CD4-positive, alpha-beta T cell treated with Interleukin-17A for 1 hour (primary cell): ENCODE measurements around the gene GFPT2.

Source experiments
- DNase-seq: peaks from one replicate; pipeline ENCODE4 v3.0.0-alpha.2; 2020

The GFPT2 gene

GRCh38 chr5:180353048-180353979, at the start of gene GFPT2:
GFPT2 (minus strand) TSS chr5:180353336; CDS start chr5:180353217, 119 bp downstream.
- DNase-seq: peak; percentile 81

DNA sequence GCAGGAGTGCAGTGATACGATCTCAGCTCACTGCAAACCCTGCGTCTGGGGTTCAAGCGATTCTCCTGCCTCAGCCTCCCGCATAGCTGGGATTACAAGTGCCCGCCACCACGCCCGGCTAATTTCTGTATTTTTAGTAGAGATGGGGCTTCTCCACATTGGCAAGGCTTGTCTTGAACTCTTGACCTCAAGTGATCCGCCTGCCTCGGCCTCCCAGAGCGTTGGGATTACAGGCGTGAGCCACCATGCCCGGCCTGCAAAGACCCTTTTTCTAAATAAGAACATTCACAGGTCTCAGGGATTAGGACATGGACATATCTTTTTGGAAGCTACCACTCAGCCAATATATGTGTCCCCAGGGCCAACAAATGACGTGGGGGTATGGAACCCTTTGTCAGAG, 49.6 kb upstream of the GFPT2 start:
- DNase-seq: no peak

DNA sequence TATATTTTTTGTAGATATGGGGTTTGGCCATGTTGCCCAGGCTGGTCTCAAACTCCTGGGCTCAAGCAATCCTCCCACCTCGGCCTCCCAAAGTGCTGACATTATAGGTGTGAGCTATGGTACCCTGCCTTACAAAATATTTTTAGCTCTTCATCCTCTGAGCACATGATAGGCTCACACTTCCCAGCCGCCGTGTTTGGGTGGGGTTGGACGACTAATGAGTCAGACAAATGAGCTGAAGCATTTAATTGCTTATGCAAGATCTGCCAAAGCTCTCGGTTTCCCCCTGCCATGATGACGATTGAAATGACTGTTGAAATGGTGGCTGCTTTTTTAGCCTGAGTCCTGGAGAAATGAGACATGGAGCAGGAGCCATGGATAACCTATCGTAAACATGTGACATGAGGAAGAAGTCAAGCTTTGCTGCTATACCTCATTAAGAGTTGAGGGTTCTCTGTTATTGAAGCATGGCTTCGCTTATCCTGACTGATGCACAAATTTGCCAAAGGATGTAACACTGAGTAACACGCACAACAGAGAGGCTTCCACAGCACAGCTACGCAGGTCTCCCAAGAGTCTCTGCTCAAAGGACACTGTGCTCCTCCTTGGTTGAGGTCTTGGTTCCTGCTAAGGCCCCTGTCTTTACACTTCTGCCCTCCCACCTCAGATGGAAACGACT, 48.2 kb upstream of the GFPT2 start:
- DNase-seq: no peak

- no peak for DNase-seq
Measured at GRCh38 chr5:180400416-180400815, 47.3 kb upstream of the GFPT2 start.

DNA sequence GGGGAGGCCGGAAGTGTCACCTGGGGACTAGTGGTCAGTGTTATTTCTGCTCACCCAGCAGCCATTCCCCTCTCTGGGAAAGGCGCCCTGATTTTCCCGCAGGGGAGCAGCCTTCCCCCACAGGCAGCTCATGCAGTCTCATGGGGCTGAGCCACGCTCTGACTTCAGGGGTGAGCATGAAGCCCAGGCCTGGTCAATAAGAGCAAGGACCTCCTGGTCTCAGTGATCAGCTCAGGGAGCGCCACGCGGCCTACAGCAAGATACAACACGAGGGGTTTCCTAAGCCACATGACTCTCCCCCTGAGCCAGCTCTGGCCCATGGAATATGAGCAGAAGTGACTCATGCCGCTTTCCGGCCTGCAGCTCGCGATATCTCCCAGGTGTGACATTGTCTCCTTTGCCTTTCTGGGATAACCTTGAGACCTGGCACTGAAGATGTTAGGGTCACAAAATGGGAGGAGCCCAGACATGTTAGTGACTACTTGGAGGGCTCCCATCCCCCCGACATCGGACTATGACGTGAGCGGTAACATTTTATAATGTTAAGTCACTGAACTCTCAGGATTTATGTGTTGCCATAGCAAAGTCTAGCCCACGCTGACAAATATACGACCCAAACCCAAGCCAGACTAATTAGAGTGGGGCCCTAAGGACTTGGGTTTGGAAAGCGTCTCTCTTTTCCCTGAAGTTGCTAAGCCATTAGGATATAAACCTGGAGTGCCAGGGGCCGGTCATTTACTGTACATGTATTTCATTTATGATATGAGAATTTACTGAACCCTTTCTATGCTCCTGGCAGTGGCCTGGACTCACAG, 46.5 kb upstream of the GFPT2 start:
- DNase-seq: no peak

DNA sequence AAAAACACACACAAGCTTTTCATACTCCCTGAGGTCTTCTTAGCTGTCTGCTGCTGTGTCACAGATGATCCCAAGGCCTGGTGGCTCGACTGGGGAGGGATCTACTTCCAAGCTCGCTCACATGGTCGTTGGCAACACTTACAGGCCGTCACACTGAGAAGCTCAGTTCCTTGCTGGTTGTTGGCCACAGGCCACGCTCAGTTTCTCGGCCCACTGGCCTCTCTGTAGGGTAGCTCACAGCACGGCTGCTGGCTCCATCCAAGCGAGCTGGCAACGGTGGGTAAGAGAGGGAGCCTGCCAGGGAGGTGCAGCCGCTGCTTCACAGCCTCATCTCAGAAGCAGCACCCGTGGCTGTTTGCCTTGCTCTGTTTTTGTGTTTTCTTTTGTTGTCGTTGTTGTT, 43.8 kb upstream of the GFPT2 start:
- no peak for DNase-seq

DNA sequence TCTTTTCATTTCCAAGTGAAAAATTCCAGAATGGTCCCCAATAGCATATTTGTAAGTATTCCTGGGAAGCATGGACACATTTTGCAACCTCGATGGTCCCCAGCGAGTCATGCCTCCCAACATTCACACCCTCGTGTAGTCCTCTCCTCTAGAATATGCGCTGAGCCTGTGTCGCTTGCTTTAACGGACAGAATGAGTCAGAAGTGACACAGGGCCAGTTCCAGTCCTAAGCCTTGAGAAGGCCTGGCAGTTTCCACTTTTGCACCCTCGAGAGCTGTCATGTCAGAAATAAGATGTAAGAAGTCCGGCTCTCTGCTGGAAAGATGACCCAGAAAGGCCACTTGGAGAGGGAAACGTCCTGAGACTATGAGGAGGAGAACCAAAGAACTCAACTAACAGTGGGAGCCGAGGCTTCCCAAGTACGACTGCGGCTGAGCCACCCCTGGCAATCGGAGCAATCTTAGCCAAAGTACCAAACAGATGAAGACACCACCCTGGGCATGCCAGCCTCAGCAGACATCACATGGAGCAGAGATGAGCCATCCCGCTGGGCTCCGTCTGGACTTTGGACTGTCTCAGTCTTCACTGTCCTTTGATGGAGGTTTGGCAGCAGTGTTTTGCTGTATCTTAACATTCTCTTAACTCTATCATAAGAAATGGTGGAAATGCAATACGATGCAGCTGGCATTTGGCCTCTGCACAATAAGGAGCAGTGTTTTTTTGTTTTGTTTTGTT, 42.6 kb upstream of the GFPT2 start:
- DNase-seq: no peak

DNA sequence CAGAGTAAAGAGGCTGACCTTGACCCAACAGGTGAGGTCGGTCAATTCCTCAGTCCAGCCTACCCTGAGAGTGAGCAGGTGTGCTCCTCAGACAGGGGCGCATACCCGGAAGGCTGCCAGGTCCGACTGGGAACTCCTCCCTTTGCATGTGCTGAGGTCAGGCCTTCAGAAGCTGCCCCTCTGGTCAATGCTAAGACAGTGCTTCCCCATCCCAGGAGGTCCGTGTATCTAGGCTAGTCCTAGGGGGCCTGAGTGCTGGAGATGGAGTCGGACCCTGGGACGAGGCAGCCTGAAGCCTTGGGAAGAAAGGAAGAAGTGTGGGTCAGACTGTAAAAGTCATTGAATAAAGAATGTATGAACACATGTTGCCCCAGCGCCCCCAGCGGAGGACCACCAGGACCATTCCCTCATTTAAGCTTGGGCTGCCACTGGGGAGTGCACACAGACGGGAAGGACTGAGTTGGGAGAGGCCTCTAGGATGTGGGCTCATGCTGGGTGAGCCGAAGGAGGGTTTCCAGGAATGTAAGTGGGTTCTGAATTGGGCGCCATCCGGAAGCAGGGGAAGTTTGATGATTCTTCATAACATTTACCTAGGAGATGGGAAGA, 41.0 kb upstream of the GFPT2 start:
- DNase-seq: no peak

DNA sequence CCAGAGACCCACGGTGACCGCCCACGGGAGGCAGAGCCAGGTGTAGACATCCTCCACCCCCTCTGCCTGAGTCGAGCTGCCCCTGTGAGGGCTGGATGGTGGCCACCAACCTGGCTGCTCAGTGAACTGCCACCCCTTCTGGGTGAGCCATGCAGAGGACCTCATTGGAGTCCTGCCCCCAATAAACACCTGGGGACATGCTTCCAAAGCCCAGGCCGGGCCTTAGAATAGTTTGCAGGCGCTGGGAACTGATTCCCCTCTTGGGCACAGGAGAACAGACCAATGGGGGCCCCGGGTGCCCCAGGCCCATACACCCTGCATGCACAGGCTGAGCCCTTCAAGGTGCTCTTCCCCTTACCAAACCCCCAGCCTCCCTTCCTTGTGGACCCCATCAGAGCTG, 38.1 kb upstream of the GFPT2 start:
- no peak for DNase-seq

- no peak for DNase-seq
Measured at GRCh38 chr5:180390441-180391190, 37.5 kb upstream of the GFPT2 start.

- DNase-seq: no peak
Measured at GRCh38 chr5:180389252-180390101, 36.3 kb upstream of the GFPT2 start.

DNA sequence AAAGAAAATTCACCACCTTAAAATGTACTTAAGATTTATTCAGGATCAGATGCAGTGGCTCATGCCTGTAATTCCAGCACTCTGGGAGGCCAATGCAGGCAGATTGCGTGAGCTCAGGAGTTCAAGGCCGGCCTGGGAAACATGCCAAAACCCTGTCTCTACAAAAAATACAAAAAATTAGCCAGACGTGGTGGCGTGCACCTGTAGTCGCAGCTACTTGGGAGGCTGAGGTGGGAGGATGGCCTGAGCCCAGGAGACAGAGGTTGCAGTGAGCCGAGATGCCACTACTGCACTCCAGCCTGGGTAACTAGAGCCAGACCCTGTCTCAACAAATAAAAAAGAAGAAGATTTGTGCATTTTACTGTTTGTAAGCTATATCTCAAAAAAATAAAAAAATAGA, 34.7 kb upstream of the GFPT2 start:
- no peak for DNase-seq

DNA sequence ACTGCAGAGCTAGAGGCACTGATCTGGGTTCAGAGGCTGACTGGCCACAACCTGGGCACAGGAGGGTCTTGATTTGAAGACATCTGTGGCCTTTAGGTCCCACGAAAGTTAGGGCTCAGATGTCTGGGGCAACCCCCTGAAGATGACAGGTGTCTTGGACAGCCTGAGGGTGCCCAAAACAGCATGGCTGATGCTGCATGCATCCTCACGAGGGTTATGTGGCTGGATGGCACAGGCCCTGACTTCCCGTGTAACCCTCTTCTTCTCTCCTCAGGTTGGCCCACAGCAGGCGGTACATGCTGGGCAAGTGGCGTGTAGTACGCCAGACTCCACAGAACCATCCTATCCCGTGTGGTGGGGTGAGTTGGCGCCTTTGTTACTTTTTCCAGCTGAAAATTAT, 29.8 kb upstream of the GFPT2 start:
- DNase-seq: no peak

- DNase-seq: no peak
Measured at GRCh38 chr5:180381851-180382480, 28.8 kb upstream of the GFPT2 start.

- DNase-seq: no peak
Measured at GRCh38 chr5:180381428-180381827, 28.3 kb upstream of the GFPT2 start.

GRCh38 chr5:180380856-180381255, 27.7 kb upstream of the GFPT2 start:
- no peak for DNase-seq

GRCh38 chr5:180380441-180380840, 27.3 kb upstream of the GFPT2 start:
- DNase-seq: no peak

GRCh38 chr5:180379355-180380070, 26.4 kb upstream of the GFPT2 start:
- DNase-seq: no peak
